IPS-18a (cell line): ENCODE results near the gene RNU5D-1.
A peak's percentile ranks its signal among the peaks of the same experiment; 100 is the strongest.
"Not testable (repeated sequence)": the region's sequence is repeated elsewhere in the genome, so short reads cannot be mapped to it uniquely, and the experiment has no call there.

ENCODE experiments used
- H3K27ac ChIP-seq: one replicate; pipeline ENCODE4 v1.5.1; 2013; ENCODE audit warnings: low read length
- H3K27me3 ChIP-seq: one replicate; pipeline ENCODE4 v1.6.1; 2013; ENCODE audit warnings: mild to moderate bottlenecking, low read length; ENCODE audit not compliant: control insufficient read depth, insufficient read depth
- H3K36me3 ChIP-seq: one replicate; pipeline ENCODE4 v1.6.1; 2013; ENCODE audit warnings: low read depth, low read length; ENCODE audit not compliant: control insufficient read depth
- H3K4me1 ChIP-seq: one replicate; pipeline ENCODE4 v1.6.1; 2013; ENCODE audit warnings: low read depth, low read length; ENCODE audit not compliant: control insufficient read depth
- H3K4me3 ChIP-seq: one replicate; pipeline ENCODE4 v1.5.1; 2013; ENCODE audit warnings: low read length
- H3K9ac ChIP-seq: one replicate; pipeline ENCODE4 v1.6.1; 2013; ENCODE audit warnings: mild to moderate bottlenecking, low read length, moderate library complexity
- H3K9me3 ChIP-seq: one replicate; pipeline ENCODE4 v1.6.1; 2013; ENCODE audit warnings: low read depth, low read length; ENCODE audit not compliant: control insufficient read depth

Gene RNU5D-1

DNA sequence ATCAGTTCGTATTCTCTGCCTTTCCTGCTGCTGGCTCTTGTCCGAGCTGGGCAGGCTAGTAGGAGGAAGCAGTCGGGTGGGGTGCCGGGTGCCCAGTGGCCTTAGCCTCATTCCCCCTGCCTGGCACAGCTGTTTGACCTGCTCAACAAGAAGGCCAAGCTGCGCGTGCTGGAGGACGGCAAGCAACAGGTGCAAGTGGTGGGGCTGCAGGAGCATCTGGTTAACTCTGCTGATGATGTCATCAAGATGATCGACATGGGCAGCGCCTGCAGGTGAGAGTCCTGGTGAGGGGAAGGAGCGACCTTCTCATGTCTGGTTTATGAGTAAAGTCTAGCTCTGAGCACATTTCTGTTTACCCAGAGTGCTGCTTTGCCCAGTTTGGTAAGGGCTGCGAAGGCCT is 28.1 kb upstream of the RNU5D-1 start:
- Histone ChIP-seq H3K27ac (no peak overlapping the region), H3K9me3 (no peaks in the 10 kb centered on the region), H3K4me1 (no peaks in the 10 kb centered on the region), H3K9ac (no peak overlapping the region), H3K4me3 (no peak overlapping the region), H3K36me3 (peaks cover 92% of the 10 kb centered on the region), H3K27me3 (no peaks in the 10 kb centered on the region)

DNA sequence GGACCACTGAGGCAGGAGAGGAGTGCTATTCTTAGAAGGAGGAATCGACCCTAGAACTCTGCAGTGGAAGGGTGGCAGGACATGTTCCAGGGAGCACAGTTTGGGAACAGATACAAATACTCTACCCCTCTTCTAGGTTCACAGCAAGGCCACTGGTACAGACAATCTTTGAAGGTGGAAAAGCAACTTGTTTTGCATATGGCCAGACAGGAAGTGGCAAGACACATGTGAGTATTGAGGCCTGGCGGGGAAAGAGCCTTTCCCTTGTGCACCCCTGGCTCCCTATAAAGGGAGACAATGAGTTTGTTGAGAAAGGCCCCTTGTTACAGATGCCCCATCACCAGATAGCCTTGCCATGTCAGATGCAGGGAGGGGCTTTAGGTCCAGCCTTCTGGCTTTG is 26.4 kb upstream of the RNU5D-1 start:
- Histone ChIP-seq H3K9me3 (no peaks in the 10 kb centered on the region), H3K27ac (no peak overlapping the region), H3K27me3 (no peaks in the 10 kb centered on the region), H3K9ac (no peak overlapping the region), H3K4me3 (no peak overlapping the region), H3K4me1 (no peaks in the 10 kb centered on the region), H3K36me3 (peaks cover 93% of the 10 kb centered on the region)

DNA sequence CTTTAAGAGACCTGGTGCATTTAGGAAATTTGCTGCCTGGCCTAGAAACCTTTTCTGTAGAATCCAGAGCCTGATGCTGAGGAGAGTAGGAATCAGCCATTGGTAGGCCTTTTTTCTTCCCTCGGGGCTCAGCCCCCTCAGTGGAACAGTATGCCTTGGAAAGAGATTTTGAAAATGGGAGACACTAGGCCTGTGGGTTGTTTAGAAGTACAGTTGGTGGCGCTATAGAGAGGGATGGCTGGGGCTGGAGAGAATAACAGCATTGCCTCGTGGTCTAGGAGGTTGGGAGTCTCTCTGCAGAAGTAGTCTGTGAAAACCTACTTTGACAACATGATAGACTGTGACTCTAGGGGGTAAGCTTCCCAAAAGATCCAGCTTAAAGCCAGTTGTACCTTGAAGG is 16.9 kb upstream of the RNU5D-1 start:
- Histone ChIP-seq H3K4me3 (no peak overlapping the region), H3K4me1 (no peaks in the 10 kb centered on the region), H3K9ac (no peak overlapping the region), H3K36me3 (peaks cover 72% of the 10 kb centered on the region), H3K9me3 (no peaks in the 10 kb centered on the region), H3K27ac (no peak overlapping the region), H3K27me3 (no peaks in the 10 kb centered on the region)

DNA sequence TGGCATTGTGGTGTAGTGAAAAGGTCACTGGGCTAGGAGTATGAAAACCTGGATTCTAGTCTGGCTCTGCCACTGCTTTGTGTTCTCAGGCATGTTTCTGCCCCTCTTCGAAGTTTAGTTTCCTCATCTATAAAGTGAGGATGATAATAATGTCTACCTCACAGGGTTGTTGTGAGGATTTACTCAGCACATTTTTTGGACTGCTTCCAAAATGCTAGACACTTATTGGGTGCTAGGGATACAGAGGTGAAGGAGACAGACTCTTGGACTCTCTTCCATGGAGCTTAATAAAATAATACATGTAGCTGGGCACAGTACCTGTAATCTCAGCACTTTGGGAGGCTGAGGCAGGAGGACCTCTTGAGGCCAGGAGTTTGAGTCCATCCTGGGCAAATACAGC is 12.2 kb upstream of the RNU5D-1 start:
- no peaks in the 10 kb centered on the region for H3K27me3 ChIP-seq

DNA sequence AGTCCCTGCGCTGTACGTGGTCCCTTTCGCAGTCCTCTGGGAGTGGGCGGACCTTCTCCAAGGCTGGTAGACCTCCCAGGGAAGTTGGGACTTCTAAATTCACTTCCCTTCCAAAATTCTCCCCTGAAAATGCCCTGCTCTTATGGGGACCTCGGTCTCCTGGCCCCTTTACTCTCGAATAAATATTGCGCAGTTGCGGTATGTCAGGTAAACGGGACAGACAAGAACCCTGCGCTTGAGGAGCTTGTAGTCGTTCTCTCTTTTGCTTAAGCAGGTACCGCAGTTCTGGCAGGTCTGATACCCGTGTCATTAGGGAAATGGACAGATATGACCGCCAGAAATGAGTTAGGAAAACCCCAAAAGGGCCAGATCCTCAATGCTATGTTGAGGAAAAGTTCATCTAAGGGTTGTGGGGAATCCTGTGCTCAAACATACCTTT is 9.2 kb upstream of the RNU5D-1 start:
- peak overlapping the region; percentile 74 for H3K9ac ChIP-seq
- peak overlapping the region; percentile 60 for H3K27ac ChIP-seq
- no peaks in the 10 kb centered on the region for H3K27me3 ChIP-seq
- peak overlapping the region; percentile 98 for H3K4me3 ChIP-seq
- no peaks in the 10 kb centered on the region for H3K9me3 ChIP-seq
- H3K4me1 ChIP-seq: no peaks in the 10 kb centered on the region
- H3K36me3 ChIP-seq: peaks cover 26% of the 10 kb centered on the region

More for the DNA sequence above, 12.2 kb upstream of the RNU5D-1 start:
- Histone ChIP-seq H3K36me3 (peaks cover 47% of the 10 kb centered on the region), H3K27ac (no peak overlapping the region), H3K4me3 (no peak overlapping the region), H3K9ac (no peak overlapping the region), H3K9me3 (no peaks in the 10 kb centered on the region), H3K4me1 (no peaks in the 10 kb centered on the region)

DNA sequence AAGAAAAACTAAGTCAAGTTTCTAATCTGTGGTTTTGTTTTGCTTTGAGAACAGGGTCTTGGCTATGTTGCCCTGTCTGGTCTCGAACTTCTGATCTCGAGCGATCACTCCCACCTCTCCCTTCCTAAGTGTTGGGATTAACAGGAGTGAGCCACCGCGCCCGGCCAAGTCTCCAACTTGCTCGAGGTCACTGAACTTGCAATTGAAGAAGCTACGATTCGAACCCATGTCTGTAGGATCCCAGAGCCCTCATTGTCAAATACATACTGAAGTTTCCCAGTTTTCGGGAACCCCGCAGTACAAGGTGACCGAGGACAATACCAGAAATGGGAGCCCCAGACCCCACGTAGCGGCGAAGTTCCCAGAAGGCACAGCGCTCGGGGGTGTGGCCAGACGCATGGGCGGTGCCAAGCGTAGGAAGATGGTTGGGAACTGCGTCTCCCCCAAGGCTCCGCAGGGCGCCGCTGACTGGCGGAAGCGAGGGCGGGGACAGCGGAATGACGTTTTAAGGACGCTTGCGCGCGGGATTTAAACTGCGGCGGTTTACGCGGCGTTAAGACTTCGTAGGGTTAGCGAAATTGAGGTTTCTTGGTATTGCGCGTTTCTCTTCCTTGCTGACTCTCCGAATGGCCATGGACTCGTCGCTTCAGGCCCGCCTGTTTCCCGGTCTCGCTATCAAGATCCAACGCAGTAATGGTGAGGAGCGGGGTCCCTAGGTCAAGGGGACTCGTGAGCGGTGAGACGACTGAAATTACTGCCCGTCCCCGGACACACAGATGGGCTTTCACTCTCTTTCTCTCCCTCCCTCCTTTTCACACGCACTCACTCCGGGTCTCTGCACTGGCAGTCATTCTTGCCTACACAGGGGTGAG is 8.6 kb upstream of the RNU5D-1 start, which contains the start of gene KIF2C:
Gene KIF2C (plus strand): TSS at position 531 of the 872 bp plus-strand sequence. CDS start 96 bp downstream, at position 627.
- H3K27ac ChIP-seq: peak within 1 kb of the TSS; percentile 60
- peak within 1 kb of the TSS; percentile 74 for H3K9ac ChIP-seq
- no peaks in the 10 kb centered on the region for H3K27me3 ChIP-seq
- H3K4me1 ChIP-seq: no peaks in the 10 kb centered on the region
- peak within 1 kb of the TSS; percentile 98 for H3K4me3 ChIP-seq
- H3K9me3 ChIP-seq: no peaks in the 10 kb centered on the region
- H3K36me3 ChIP-seq: peaks cover 24% of the 10 kb centered on the region

DNA sequence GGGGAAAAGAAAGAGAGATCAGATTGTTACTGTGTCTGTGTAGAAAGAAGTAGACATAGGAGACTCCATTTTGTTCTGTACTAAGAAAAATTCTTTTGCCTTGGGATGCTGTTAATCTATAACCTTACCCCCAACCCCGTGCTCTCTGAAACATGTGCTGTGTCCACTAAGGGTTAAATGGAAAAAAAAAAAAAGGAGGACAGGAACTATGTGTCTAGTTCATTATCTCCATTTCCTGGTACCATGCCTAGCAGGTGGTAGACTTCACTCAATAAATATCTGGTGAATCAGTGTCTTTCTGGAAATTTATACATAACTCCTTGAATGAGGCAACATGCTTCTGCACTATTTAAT is 8.0 kb upstream of the RNU5D-1 start:
- Histone ChIP-seq H3K9ac (peak overlapping the region; percentile 74), H3K36me3 (peaks cover 19% of the 10 kb centered on the region), H3K4me3 (peak overlapping the region; percentile 98)
- H3K27me3 ChIP-seq, H3K27ac ChIP-seq, H3K9me3 ChIP-seq, H3K4me1 ChIP-seq: not testable (repeated sequence)

DNA sequence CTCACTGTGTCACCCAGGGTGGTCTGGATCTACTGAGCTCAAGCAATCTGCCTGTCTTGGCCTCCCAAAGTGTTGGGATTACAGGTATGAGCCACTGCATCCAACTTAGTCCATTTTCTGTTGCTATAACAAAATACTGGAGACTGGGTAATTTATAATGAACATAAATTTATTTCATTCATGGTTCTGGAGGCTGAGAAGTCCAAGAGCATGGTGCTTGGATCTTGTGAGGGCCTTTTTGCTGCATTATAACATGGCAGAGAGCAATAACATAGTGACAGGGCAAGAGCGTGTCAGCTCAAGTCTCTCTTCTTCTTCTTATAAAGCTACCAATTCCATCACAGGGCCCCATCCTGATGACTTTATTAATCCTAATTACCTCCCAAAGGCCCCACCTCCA is 5.0 kb upstream of the RNU5D-1 start:
- no peaks in the 10 kb centered on the region for H3K27me3 ChIP-seq
- no peak overlapping the region for H3K27ac ChIP-seq
- H3K9ac ChIP-seq: no peak overlapping the region
- H3K4me1 ChIP-seq: peaks cover 2% of the 10 kb centered on the region
- H3K9me3 ChIP-seq: no peaks in the 10 kb centered on the region
- no peak overlapping the region for H3K4me3 ChIP-seq
- H3K36me3 ChIP-seq: peaks cover 2% of the 10 kb centered on the region

DNA sequence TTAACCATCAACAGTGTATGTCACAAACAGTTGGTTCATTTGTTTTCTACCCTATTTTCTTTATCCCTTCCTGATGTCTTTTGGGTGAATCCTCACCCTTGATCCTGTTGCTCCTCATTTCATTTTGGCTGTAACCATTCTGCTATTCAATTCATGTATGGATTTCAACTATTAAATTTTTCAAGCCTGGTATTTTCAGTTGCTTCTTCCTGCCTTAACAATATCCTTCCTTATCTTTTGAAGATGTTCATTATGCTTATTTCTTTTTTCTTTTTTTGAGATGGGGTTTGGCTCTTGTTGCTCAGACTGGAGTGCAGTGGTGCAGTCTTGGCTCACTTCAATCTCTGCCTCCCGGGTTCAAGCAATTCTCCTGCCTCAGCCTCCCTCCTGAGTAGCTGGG is 2.8 kb upstream of the RNU5D-1 start:
- H3K4me3 ChIP-seq: no peak overlapping the region
- H3K36me3 ChIP-seq: no peaks in the 10 kb centered on the region
- no peaks in the 10 kb centered on the region for H3K27me3 ChIP-seq
- no peak overlapping the region for H3K27ac ChIP-seq
- no peak overlapping the region for H3K9ac ChIP-seq
- no peaks in the 10 kb centered on the region for H3K9me3 ChIP-seq
- peaks cover 4% of the 10 kb centered on the region for H3K4me1 ChIP-seq

DNA sequence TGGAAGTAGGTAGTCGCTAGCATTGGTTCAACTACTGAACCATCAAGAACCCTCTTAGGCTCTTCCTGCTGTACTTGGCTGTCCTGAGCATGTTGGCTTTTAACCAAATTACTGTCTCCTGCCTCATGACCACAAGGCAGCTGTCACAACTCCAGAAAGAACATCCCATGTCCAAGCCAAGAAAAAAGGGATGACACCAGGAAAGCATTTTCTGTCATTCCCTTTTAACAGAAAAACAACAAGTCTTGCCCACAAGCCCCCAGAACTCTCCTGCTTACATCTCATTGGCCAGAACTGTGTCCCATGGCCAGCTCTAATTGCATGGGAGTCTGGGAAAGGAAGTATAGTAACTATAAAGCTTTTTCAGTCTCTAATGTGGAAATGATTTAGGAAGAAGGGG is 2.4 kb upstream of the RNU5D-1 start:
- no peak overlapping the region for H3K27ac ChIP-seq
- H3K9ac ChIP-seq: no peak overlapping the region
- H3K27me3 ChIP-seq: no peaks in the 10 kb centered on the region
- no peak overlapping the region for H3K4me3 ChIP-seq
- H3K9me3 ChIP-seq: no peaks in the 10 kb centered on the region
- H3K36me3 ChIP-seq: no peaks in the 10 kb centered on the region
- peaks cover 4% of the 10 kb centered on the region for H3K4me1 ChIP-seq

DNA sequence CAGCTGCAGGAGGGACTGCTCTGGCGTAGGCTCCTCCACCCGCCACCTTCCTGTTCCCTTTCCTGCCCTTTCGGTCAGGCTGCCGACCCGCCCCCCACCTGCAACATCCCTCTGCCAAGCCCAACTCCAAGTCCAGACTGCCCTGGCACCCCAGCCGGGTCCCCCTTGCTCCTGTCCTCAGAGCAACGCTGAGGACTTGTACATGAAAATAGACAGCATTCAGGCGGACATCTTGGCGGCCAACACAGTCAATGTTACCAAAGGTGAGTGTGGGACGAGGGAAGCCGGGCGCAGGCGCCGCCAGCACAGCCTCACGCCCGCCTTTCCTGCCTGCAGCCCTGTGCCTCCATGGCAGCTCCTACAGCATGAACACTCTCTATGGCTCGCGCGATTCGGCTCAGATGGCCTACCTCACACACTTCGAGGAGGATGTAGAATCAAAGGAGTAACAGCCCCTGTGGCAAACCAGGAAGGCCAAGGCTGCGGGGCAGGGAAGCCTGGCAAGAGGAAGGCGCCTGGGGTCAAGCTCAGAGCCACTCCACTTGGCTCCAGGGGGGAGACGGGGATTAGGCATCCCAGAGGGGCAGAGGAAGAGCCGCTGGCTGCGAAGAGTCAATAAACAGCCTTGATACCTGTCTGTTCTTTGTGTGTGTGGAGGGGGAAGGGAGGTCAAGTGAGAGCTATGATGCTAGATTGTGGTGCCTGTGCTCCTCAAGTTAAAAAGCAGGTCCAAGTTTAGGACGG is 5.8 kb downstream of the RNU5D-1 start:
- Histone ChIP-seq H3K27ac (no peak overlapping the region), H3K27me3 (no peaks in the 10 kb centered on the region), H3K4me1 (no peaks in the 10 kb centered on the region), H3K4me3 (no peak overlapping the region), H3K36me3 (no peaks in the 10 kb centered on the region), H3K9me3 (no peaks in the 10 kb centered on the region), H3K9ac (no peak overlapping the region)
